Astrocyte (in vitro differentiated cells and primary cell): ENCODE measurements around the gene ERBB2.
A peak's percentile ranks its signal among the peaks of the same experiment; 100 is the strongest.

Experiments used
- EZH2 ChIP-seq: IDR thresholded peaks from 2 replicates; pipeline ENCODE4 v1.6.1; 2012; ENCODE audit warnings: mild to moderate bottlenecking, low read length, inconsistent platforms; ENCODE audit not compliant: insufficient read depth
- TF ChIP-seq, protein P1 (sequence below): IDR thresholded peaks from 2 replicates; pipeline ENCODE4 v1.5.1; 2011; ENCODE audit warnings: low read depth, mild to moderate bottlenecking, inconsistent platforms, low read length, moderate library complexity; ENCODE audit not compliant: insufficient read depth

DNA sequence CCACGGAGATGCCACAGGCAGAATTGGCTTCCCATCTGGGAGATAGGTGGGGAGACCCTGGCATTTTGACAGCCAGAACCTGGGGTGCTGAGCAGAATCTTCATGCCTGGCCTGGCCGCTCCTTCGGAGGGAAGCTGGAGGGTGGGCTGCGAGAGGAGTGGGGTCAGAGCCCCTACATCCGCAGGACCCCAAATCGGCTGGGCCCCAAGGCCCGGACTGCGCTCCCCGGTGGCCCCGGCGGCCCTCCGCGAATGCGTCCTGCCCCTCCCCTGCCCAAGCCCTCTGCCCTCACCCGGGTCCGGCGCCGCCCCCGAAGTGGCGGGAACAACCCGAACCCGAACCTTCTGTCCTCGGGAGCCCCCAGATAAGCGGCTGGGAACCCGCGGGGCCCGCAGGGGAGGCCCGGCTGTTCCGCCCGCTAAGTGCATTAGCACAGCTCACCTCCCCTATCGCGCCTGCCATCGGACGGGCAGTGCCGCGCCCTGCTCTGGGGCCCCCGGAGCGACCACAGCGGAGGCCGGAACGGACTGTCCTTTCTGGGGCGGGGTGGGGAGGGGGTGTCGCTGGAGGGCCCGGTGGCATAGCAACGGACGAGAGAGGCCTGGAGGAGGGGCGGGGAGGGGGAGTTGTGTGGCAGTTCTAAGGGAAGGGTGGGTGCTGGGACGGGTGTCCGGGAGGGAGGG, 32.5 kb upstream of the ERBB2 start:
- TF ChIP-seq, protein P1, sequence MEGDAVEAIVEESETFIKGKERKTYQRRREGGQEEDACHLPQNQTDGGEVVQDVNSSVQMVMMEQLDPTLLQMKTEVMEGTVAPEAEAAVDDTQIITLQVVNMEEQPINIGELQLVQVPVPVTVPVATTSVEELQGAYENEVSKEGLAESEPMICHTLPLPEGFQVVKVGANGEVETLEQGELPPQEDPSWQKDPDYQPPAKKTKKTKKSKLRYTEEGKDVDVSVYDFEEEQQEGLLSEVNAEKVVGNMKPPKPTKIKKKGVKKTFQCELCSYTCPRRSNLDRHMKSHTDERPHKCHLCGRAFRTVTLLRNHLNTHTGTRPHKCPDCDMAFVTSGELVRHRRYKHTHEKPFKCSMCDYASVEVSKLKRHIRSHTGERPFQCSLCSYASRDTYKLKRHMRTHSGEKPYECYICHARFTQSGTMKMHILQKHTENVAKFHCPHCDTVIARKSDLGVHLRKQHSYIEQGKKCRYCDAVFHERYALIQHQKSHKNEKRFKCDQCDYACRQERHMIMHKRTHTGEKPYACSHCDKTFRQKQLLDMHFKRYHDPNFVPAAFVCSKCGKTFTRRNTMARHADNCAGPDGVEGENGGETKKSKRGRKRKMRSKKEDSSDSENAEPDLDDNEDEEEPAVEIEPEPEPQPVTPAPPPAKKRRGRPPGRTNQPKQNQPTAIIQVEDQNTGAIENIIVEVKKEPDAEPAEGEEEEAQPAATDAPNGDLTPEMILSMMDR = no peak
- peak; percentile 43 for TF ChIP-seq EZH2
